Peyer's patch (tissue), 4 donors: ENCODE measurements around the gene APOL4.

ENCODE experiments used
- CTCF ChIP-seq, 6 experiments: fragments of 450-650 bp in 4 of 6; fragments of 200-600 bp in 2 of 6; sonication (generic) in 1 of 6; IDR thresholded peaks; one replicate each; pipeline ENCODE4 v1.5.1; 2017 to 2019; ENCODE audit warnings: antibody characterized with exemption in 6 of 6, mild to moderate bottlenecking in 3 of 6, moderate library complexity in 1 of 6
- POLR2A ChIP-seq, 2 donors: fragments of 450-650 bp; IDR thresholded peaks; one replicate each; pipeline ENCODE4 v1.5.1; 2017; ENCODE audit warnings: antibody characterized with exemption in 2 of 2, mild to moderate bottlenecking in 2 of 2, moderate library complexity in 2 of 2

DNA sequence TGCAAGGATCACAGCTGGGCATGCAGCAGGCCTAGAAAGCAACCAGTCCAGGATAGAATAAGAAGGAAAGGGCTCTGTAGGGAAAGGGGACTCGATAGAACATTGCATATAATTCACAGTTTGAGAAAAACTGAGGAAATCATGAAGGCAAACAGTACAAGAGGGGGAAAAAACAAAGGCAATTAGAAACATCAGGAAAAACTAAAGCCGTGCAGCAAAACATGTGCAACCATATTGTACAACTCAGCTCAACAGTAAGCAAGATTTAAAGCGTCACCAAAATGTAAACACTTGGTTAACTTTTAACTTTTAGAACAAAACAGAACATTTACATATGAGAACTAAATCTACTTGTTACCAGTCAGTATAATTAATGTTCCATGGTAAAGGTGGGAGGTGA, 49.5 kb downstream of the APOL4 start:
- TF ChIP-seq CTCF (IDR thresholded peaks at IDR 0.05) (no peak), POLR2A (IDR thresholded peaks at IDR 0.05) (no peak)
